Peyer's patch (tissue), 4 donors: ENCODE results near the gene LGI4. TPM values are rescaled to one million over a fixed set of nuclear protein-coding genes. Genes with fewer than 3 reads are reported as not detected.
"Not testable (repeated sequence)": the region's sequence is repeated elsewhere in the genome, so short reads cannot be mapped to it uniquely, and the experiment has no call there.

Source experiments
- DNase-seq, 3 donors: peaks; one replicate each; pipeline ENCODE4 v3.0.0-alpha.2; 2017 to 2019
- H3K27ac ChIP-seq, 4 donors: fragments of 200-600 bp; sonication (generic); one replicate each; pipeline ENCODE4 v1.5.1; 2016 to 2019
- H3K27me3 ChIP-seq, 2 donors: fragments of 200-600 bp; sonication (generic); one replicate each; pipeline ENCODE4 v1.5.1; 2019
- H3K36me3 ChIP-seq, 3 donors: fragments of 200-600 bp; sonication (generic); one replicate each; pipeline ENCODE4 v1.5.1; 2016 to 2019
- H3K4me1 ChIP-seq, 4 donors: fragments of 200-600 bp; sonication (generic); one replicate each; pipeline ENCODE4 v1.5.1; 2016 to 2019
- H3K4me3 ChIP-seq, 4 donors: fragments of 200-600 bp; sonication (generic); 1 replicate in 3 of 4; 2 replicates in 1 of 4; pipeline ENCODE4 v1.5.1; 2016 to 2019; ENCODE audit warnings: mild to moderate bottlenecking in 1 of 4
- H3K9me3 ChIP-seq, 4 donors: fragments of 200-600 bp; sonication (generic); one replicate each; pipeline ENCODE4 v1.5.1; 2016 to 2019; ENCODE audit warnings: mild to moderate bottlenecking in 1 of 4
- POLR2A ChIP-seq, 2 donors: fragments of 450-650 bp; IDR thresholded peaks; one replicate each; pipeline ENCODE4 v1.5.1; 2017; ENCODE audit warnings: antibody characterized with exemption in 2 of 2, mild to moderate bottlenecking in 2 of 2, moderate library complexity in 2 of 2
- total RNA-seq, 4 donors: library from RNA; depleted of rRNA; stranded (reverse); fragments of >200 nt; gene quantifications; one replicate each; pipeline ENCODE4 v1.1.0, GENCODE V29; 2016
- TF ChIP-seq, protein P1 (sequence below), 6 experiments: fragments of 450-650 bp in 4 of 6; fragments of 200-600 bp in 2 of 6; sonication (generic) in 1 of 6; IDR thresholded peaks; one replicate each; pipeline ENCODE4 v1.5.1; 2017 to 2019; ENCODE audit warnings: antibody characterized with exemption in 6 of 6, mild to moderate bottlenecking in 3 of 6, moderate library complexity in 1 of 6

Gene LGI4
- total RNA-seq, 4 donors from 2014 or later: 6.1 to 37.3 (median 14.4) TPM

DNA sequence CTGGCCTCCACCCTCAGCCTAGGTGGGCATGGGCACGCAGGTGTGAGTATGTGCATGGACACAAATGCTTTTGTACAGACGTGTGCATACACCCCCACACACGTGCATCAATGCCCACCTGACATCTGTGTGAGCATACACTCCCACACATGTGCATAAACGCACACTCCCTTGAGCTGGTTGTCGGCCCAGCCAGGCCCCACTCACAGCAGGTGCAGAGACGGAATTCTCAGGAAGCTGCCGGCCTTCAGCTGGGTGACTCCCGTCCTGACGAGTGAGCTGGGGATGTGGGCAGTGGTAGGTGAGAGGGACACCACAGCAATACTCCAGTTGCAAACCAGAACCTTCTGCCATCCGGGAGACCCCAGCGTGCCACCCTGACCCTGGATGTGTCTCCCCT is 1.0 kb downstream of the LGI4 start:
- Histone ChIP-seq H3K36me3 (no peaks in the 10 kb centered on the region), H3K27me3 (no peaks in the 10 kb centered on the region), H3K4me3 (peak overlapping the region in 1 of 4 donors; percentile 22), H3K27ac (peak overlapping the region in 2 of 4 donors; percentile 26 to 46), H3K9me3 (no peaks in the 10 kb centered on the region), H3K4me1 (peaks cover 0 to 39% (median 0%) of the 10 kb centered on the region in 4 donors)
- no peak for DNase-seq
- TF ChIP-seq POLR2A (IDR thresholded peaks at IDR 0.05): no peak

DNA sequence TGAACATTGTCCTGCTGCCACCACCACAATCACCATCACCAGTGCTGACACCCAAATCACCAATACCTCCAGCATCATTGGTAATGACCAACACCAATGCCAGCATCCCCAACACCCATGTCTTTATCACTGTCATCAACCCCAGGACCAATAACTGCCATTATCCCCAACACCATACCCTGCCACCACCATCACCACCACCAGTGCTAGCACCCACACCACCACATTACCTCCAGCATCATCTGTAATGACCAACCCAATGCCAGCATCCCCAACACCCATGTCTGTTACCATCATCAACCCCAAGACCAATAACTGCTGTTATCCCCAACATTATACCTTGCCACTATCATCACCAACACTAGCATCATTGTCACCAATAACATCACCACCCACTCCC is 2.6 kb downstream of the LGI4 start:
- H3K27ac ChIP-seq: peak overlapping the region in 1 of 4 donors; percentile 95
- no peak overlapping the region for H3K4me3 ChIP-seq
- no peaks in the 10 kb centered on the region for H3K27me3 ChIP-seq

DNA sequence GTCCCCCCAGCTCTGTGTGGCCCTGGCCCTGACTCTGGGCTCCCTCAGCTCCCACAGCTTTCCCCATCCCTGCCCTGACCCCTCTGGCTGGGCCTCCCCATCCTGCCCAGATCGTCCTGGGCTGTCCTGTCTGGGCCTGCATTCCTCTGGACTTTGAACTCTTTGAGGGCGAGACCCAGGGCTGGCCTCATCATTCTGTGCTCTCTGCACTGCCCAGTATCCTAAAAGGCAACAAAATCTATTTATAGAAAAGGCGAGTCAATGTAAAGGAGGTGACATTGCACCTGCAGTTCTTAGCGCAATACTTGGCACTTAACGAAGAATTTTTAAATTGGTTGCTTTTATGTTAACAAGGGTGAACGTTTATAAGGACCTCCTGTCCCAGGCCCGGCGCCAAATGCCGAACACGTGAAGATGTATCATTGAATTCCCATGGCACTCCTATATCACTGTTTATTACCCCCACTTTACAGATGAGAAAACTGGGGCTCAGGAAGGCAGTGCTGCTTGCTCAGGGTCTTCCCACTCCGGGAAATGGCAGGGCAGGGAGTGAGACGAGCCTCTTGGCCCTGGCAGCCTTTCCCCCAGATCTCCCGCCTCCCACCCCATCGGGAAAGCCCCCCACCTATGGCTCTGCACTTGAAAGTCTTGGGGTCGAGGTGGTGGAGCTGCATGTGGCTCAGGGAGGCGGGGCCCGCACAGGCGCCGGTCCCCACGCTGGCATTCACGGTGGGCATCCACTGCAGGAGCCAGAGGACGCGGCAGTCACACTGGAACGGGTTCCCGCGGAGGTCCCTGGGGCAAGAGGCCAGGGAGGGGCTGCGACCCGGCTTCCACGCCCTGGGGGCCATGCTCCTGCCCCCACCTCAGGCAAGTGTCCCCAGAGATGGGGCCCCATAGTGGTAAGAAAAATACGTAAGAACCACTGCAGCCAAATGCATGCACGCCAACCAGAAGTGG is 3.8 kb downstream of the LGI4 start:
- no peaks in the 10 kb centered on the region for H3K9me3 ChIP-seq
- no peak overlapping the region for H3K4me3 ChIP-seq
- H3K4me1 ChIP-seq: peaks cover 0 to 31% (median 0%) of the 10 kb centered on the region in 4 donors
- H3K36me3 ChIP-seq: no peaks in the 10 kb centered on the region
- H3K27me3 ChIP-seq: no peaks in the 10 kb centered on the region
- peak in 1 of 3 donors; percentile 88 for DNase-seq
- peak overlapping the region in 3 of 4 donors; percentile 24 to 95 (median 83) for H3K27ac ChIP-seq
- peak in 1 of 2 donors; percentile 51 for TF ChIP-seq POLR2A (IDR thresholded peaks at IDR 0.05)
- TF ChIP-seq, protein P1, sequence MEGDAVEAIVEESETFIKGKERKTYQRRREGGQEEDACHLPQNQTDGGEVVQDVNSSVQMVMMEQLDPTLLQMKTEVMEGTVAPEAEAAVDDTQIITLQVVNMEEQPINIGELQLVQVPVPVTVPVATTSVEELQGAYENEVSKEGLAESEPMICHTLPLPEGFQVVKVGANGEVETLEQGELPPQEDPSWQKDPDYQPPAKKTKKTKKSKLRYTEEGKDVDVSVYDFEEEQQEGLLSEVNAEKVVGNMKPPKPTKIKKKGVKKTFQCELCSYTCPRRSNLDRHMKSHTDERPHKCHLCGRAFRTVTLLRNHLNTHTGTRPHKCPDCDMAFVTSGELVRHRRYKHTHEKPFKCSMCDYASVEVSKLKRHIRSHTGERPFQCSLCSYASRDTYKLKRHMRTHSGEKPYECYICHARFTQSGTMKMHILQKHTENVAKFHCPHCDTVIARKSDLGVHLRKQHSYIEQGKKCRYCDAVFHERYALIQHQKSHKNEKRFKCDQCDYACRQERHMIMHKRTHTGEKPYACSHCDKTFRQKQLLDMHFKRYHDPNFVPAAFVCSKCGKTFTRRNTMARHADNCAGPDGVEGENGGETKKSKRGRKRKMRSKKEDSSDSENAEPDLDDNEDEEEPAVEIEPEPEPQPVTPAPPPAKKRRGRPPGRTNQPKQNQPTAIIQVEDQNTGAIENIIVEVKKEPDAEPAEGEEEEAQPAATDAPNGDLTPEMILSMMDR (IDR thresholded peaks at IDR 0.05): no peak

More for the DNA sequence above, 2.6 kb downstream of the LGI4 start:
- no peaks in the 10 kb centered on the region for H3K9me3 ChIP-seq
- DNase-seq: no peak
- peaks cover 0 to 38% (median 0%) of the 10 kb centered on the region in 4 donors for H3K4me1 ChIP-seq
- H3K36me3 ChIP-seq: no peaks in the 10 kb centered on the region
- no peak for TF ChIP-seq POLR2A (IDR thresholded peaks at IDR 0.05)

DNA sequence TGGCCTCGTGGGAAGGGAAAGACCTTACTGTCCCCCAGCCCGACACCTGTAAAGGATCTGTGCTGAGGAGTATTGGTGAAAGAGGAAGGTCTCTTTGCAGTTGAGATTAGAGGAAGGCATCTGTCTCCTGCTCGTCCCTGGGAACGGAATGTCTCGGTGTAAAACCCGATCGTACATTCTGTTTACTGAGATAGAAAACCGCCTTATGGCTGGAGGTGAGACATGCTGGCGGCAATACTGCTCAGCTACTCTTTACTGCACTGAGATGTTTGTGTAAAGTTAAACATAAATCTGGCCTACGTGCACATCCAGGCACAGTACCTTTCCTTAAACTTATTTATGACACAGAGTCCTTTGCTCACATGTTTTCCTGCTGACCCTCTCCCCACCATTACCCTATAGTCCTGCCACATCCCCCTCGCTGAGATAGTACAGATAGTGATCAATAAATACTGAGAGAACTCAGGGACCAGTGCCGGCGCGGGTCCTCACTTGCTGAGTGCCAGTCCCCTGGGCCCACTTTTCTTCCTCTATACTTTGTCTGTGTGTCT is 5.1 kb downstream of the LGI4 start:
- not testable (repeated sequence) for H3K36me3 ChIP-seq, H3K9me3 ChIP-seq, H3K27me3 ChIP-seq, H3K4me3 ChIP-seq
- TF ChIP-seq POLR2A (IDR thresholded peaks at IDR 0.05): peak; percentile 18 to 42
- DNase-seq: peak in 1 of 3 donors; percentile 74
- Histone ChIP-seq H3K27ac (peak overlapping the region in 2 of 4 donors; percentile 83 to 95), H3K4me1 (peaks cover 2 to 32% (median 3%) of the 10 kb centered on the region in 4 donors)

DNA sequence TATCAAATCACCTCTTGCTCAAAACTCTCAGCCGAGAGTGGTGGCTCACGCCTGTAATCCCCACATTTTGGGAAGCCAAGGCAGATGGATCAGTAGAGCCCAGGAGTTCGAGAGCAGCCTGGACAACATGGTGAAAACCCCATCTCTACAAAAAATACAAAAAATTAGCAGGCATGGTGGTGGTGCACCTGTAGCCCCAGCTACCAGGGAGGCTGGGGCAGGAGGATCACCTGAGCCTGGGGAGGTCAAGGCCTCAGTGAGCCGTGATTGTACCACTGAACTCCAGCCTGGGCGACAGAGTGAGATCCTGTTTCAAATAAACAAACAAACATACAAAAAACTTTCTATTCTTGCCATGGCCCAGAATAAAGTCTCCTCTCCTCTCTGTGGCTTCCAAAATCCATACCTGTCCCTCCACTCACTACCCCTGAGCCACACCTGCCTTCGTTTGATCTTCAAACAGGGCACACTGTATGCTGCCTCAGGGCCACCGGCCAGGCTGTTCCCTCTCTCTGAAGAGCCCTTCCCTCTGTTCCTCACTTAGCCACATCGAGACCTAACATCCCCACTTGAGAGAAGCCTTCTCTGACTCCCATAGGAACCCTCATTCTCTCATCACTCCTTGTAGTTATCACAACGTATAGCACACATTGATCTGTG is 6.3 kb downstream of the LGI4 start:
- TF ChIP-seq, protein P1 (IDR thresholded peaks at IDR 0.05): no peak
- TF ChIP-seq POLR2A (IDR thresholded peaks at IDR 0.05): no peak
- peak overlapping the region in 3 of 4 donors; percentile 12 to 97 (median 83) for H3K27ac ChIP-seq
- H3K4me3 ChIP-seq: no peak overlapping the region
- DNase-seq: no peak
- peaks cover 4 to 43% (median 6%) of the 10 kb centered on the region in 4 donors for H3K4me1 ChIP-seq
- no peaks in the 10 kb centered on the region for H3K27me3 ChIP-seq
- no peaks in the 10 kb centered on the region for H3K9me3 ChIP-seq
- peaks cover 0 to 1% (median 0%) of the 10 kb centered on the region in 3 donors for H3K36me3 ChIP-seq

DNA sequence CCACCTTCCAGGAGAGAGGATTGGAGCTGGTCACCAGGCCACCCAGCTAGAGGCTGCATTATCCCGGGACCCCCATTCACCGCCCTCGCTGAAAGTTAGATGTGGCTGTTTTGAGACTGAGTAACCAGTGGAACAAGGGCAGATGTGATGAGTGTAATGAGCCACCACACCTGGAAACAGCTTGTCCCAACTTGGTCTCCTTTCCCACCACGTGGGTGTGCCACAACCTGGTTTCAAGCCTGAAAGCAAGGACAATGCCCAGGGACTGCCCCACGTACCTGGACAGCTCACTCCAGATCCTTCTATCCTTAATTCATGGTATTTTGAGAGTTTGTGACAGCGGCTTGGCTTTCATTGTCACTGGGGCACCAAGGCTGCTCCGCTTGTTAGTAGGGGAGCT is 7.0 kb downstream of the LGI4 start:
- no peaks in the 10 kb centered on the region for H3K27me3 ChIP-seq
- no peak for DNase-seq
- TF ChIP-seq POLR2A (IDR thresholded peaks at IDR 0.05): no peak
- TF ChIP-seq, protein P1 (IDR thresholded peaks at IDR 0.05): no peak
- peaks cover 4 to 46% (median 6%) of the 10 kb centered on the region in 4 donors for H3K4me1 ChIP-seq
- H3K9me3 ChIP-seq: no peaks in the 10 kb centered on the region
- peak overlapping the region in 1 of 4 donors; percentile 97 for H3K27ac ChIP-seq
- H3K36me3 ChIP-seq: peaks cover 0 to 8% (median 0%) of the 10 kb centered on the region in 3 donors
- no peak overlapping the region for H3K4me3 ChIP-seq
